Measurements from ENCODE around the gene FGA.
"Not testable (repeated sequence)": the region's sequence is repeated elsewhere in the genome, so short reads cannot be mapped to it uniquely, and the experiment has no call there.

FGA gene

GRCh38 chr4:154606728-154607723, 16.5 kb upstream of the FGA start:
- DNase-seq (ENCODE audit: low read depth), result no peak

GRCh38 chr4:154604696-154605200, 14.2 kb upstream of the FGA start:
- no peak for DNase-seq (ENCODE audit: low read depth)

GRCh38 chr4:154603033-154603943, 12.7 kb upstream of the FGA start:
- DNase-seq (ENCODE audit: low read depth), result no peak

- no peak for DNase-seq (ENCODE audit: low read depth)
Measured at GRCh38 chr4:154602404-154603020, 12.0 kb upstream of the FGA start.

GRCh38 chr4:154597798-154598774, 7.5 kb upstream of the FGA start:
- no peak for DNase-seq (ENCODE audit: low read depth)

- not testable (repeated sequence) for DNase-seq (ENCODE audit: low read depth)
Measured at GRCh38 chr4:154597281-154597680, 6.7 kb upstream of the FGA start.

GRCh38 chr4:154595807-154596206, 5.3 kb upstream of the FGA start:
- DNase-seq (ENCODE audit: low read depth), result no peak

GRCh38 chr4:154594343-154594742, 3.8 kb upstream of the FGA start:
- not testable (repeated sequence) for DNase-seq (ENCODE audit: low read depth)

- no peak for DNase-seq (ENCODE audit: low read depth)
Measured at GRCh38 chr4:154593868-154594267, 3.3 kb upstream of the FGA start.

GRCh38 chr4:154591890-154592289, 1.3 kb upstream of the FGA start:
- no peak for DNase-seq (ENCODE audit: low read depth)

GRCh38 chr4:154589296-154590197, 995 bp downstream of the FGA start:
- DNase-seq (ENCODE audit: low read depth), result no peak

- DNase-seq (ENCODE audit: low read depth), result no peak
Measured at GRCh38 chr4:154588198-154588597, 2.3 kb downstream of the FGA start.

- no peak for DNase-seq (ENCODE audit: low read depth)
Measured at GRCh38 chr4:154586296-154587033, 4.1 kb downstream of the FGA start.

GRCh38 chr4:154585369-154586018, 5.0 kb downstream of the FGA start:
- no peak for DNase-seq (ENCODE audit: low read depth)

GRCh38 chr4:154584259-154584658, 6.3 kb downstream of the FGA start:
- no peak for DNase-seq (ENCODE audit: low read depth)

- DNase-seq (ENCODE audit: low read depth), result no peak
Measured at GRCh38 chr4:154583677-154584076, 6.9 kb downstream of the FGA start.

GRCh38 chr4:154583230-154583629, 7.3 kb downstream of the FGA start:
- no peak for DNase-seq (ENCODE audit: low read depth)

- DNase-seq (ENCODE audit: low read depth), result no peak
Measured at GRCh38 chr4:154582723-154583122, 7.8 kb downstream of the FGA start.

All from fibroblast of the conjunctiva (primary cell).